HepG2 (cell line): Measurements from ENCODE around the gene GLS2. TPM values are rescaled to one million over a fixed set of nuclear protein-coding genes. Genes with fewer than 3 reads are reported as not detected.
A peak's percentile ranks its signal among the peaks of the same experiment; 100 is the strongest.

Experiments
- DNMT1 ChIP-seq: sonication (generic); formaldehyde crosslinking; IDR thresholded peaks from 2 replicates; pipeline ENCODE4 v1.5.1; 2020; ENCODE audit warnings: mild to moderate bottlenecking, missing genetic modification reagents
- EED ChIP-seq: sonication (generic); formaldehyde crosslinking; IDR thresholded peaks from 2 replicates; pipeline ENCODE4 v1.5.0; 2020; ENCODE audit warnings: mild to moderate bottlenecking, missing genetic modification reagents
- FOSL2 ChIP-seq: sonication (generic); formaldehyde crosslinking; IDR thresholded peaks from 2 replicates; pipeline ENCODE4 v1.4.0; 2020; ENCODE audit warnings: missing genetic modification reagents
- HES4 ChIP-seq: sonication (generic); formaldehyde crosslinking; IDR thresholded peaks from 2 replicates; pipeline ENCODE4 v1.9.0; 2021; ENCODE audit warnings: mild to moderate bottlenecking, missing genetic modification reagents, borderline replicate concordance
- KMT2B ChIP-seq: IDR thresholded peaks from 2 replicates; pipeline ENCODE4 v1.6.1; 2016; ENCODE audit warnings: missing genetic modification reagents, missing compliant biosample characterization
- NKX3-1 ChIP-seq: sonication (generic); formaldehyde crosslinking; IDR thresholded peaks from 2 replicates; pipeline ENCODE4 v1.5.0; 2020; ENCODE audit warnings: missing genetic modification reagents
- SP5 ChIP-seq: IDR thresholded peaks from 2 replicates; pipeline ENCODE4 v1.6.1; 2016; ENCODE audit warnings: low read depth, borderline replicate concordance
- TEAD2 ChIP-seq: sonication (generic); formaldehyde crosslinking; IDR thresholded peaks from 2 replicates; pipeline ENCODE4 v1.9.0; 2021; ENCODE audit warnings: missing genetic modification reagents
- ZNF296 ChIP-seq: sonication (generic); formaldehyde crosslinking; conservative IDR thresholded peaks from 2 replicates; pipeline ENCODE4 v1.5.0; 2020; ENCODE audit warnings: mild to moderate bottlenecking, missing genetic modification reagents
- ZNF34 ChIP-seq: sonication (generic); formaldehyde crosslinking; IDR thresholded peaks from 2 replicates; pipeline ENCODE4 v1.4.0; 2020; ENCODE audit warnings: mild to moderate bottlenecking, missing genetic modification reagents, borderline replicate concordance
- ZNF44 ChIP-seq: sonication (generic); formaldehyde crosslinking; IDR thresholded peaks from 2 replicates; pipeline ENCODE4 v1.5.1; 2020; ENCODE audit warnings: mild to moderate bottlenecking, missing genetic modification reagents
- polyA plus RNA-seq, 8 experiments: library from polyadenylated mRNA; depleted of rRNA in 3 of 8; stranded (reverse) in 7 of 8; unstranded in 1 of 8; fragments of >200 nt; fragmentation: Illumina TruSeq in 4 of 8; extraction: Trizol in 4 of 8; gene quantifications; 2 replicates each; pipeline versions ENCODE4 v1.2.1 to v1.2.3, GENCODE V29; 2011 to 2016; ENCODE audit warnings: low read depth in 4 of 8, missing spikeins in 1 of 8, mixed read lengths in 1 of 8; ENCODE audit not compliant: insufficient read depth in 1 of 8
- total RNA-seq, 5 experiments: library from RNA; depleted of rRNA; stranded (reverse); fragments of >200 nt; fragmentation: Illumina TruSeq; extraction: Trizol; gene quantifications; 2 replicates each; pipeline ENCODE4 v1.2.3, GENCODE V29; 2016; ENCODE audit warnings: low read depth in 1 of 5
- TF ChIP-seq, protein P1 (sequence below): sonication (generic); formaldehyde crosslinking; IDR thresholded peaks from 2 replicates; pipeline ENCODE4 v1.4.0; 2020; ENCODE audit warnings: missing genetic modification reagents, borderline replicate concordance
- TF ChIP-seq, protein P2 (sequence below): sonication (generic); formaldehyde crosslinking; IDR thresholded peaks from 2 replicates; pipeline ENCODE4 v1.4.0; 2020; ENCODE audit warnings: missing genetic modification reagents
- TF ChIP-seq, protein P3 (sequence below): sonication (generic); formaldehyde crosslinking; IDR thresholded peaks from 2 replicates; pipeline ENCODE4 v1.4.0; 2020; ENCODE audit warnings: missing genetic modification reagents
- TF ChIP-seq, protein P4 (sequence below): sonication (generic); formaldehyde crosslinking; IDR thresholded peaks from 2 replicates; pipeline ENCODE4 v1.5.0; 2020; ENCODE audit warnings: mild to moderate bottlenecking, missing genetic modification reagents
- TF ChIP-seq, protein P5 (sequence below): sonication (generic); formaldehyde crosslinking; IDR thresholded peaks from 2 replicates; pipeline ENCODE4 v1.4.0; 2020; ENCODE audit warnings: mild to moderate bottlenecking, missing genetic modification reagents, borderline replicate concordance

Gene GLS2
- total and polyA plus RNA-seq, 2 of the 13 experiments (the other 11 are each of a cell fraction or from before 2014, with no cell fraction given): 8.6 to 12.2 TPM

DNA sequence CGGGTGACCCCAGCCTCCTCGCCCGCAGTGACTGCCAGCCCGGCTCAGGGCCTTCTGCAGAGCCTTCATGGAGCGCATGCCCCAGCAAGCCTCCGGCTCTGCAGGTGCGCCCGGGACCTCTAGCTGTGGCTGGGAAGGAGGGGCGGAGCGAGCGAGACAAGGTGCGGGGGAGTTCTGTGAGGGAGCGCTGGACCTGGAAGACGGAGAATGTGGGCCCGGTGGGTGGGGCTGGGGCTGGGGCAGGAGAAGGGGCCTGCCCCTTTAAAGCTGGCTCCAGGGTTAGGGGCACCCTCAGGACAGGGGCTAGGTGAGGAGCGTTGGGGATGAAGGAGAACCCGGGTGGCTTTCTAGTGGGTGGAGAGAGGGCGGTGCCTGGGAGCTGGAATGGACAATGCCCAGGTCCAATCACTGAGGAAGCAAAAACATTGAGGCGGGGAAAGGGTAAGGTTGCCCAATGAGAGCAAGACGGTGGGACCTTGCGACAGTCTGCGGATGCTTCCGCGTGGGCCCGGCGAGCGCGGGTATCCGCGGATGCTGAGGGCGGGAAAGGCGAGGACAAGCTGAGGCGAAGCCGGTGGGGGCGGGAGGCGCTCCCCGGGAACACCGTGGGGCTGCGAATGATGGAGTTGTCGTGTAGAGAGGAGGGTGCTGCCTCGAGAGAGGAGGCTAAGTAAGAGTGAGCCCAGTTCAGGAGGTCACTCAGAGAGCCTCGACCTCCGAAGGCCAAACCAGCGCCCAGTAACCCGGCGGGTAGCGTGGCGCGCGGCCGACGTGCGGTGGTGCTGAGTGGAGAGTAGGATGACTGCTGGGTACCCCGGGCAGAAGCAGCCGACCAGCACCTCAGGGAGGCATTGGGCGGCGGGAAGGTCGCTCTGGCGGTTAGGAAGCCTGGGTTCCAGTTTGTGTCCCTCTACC, at the start of gene GLS2 (continued):
- TF ChIP-seq NKX3-1: peak; percentile 98
- TF ChIP-seq SP5 (CRISPR knock-in tag): no peak
- TF ChIP-seq, protein P1, sequence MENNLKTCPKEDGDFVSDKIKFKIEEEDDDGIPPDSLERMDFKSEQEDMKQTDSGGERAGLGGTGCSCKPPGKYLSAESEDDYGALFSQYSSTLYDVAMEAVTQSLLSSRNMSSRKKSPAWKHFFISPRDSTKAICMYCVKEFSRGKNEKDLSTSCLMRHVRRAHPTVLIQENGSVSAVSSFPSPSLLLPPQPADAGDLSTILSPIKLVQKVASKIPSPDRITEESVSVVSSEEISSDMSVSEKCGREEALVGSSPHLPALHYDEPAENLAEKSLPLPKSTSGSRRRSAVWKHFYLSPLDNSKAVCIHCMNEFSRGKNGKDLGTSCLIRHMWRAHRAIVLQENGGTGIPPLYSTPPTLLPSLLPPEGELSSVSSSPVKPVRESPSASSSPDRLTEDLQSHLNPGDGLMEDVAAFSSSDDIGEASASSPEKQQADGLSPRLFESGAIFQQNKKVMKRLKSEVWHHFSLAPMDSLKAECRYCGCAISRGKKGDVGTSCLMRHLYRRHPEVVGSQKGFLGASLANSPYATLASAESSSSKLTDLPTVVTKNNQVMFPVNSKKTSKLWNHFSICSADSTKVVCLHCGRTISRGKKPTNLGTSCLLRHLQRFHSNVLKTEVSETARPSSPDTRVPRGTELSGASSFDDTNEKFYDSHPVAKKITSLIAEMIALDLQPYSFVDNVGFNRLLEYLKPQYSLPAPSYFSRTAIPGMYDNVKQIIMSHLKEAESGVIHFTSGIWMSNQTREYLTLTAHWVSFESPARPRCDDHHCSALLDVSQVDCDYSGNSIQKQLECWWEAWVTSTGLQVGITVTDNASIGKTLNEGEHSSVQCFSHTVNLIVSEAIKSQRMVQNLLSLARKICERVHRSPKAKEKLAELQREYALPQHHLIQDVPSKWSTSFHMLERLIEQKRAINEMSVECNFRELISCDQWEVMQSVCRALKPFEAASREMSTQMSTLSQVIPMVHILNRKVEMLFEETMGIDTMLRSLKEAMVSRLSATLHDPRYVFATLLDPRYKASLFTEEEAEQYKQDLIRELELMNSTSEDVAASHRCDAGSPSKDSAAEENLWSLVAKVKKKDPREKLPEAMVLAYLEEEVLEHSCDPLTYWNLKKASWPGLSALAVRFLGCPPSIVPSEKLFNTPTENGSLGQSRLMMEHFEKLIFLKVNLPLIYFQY (CRISPR knock-in tag): peak; percentile 71
- no peak for TF ChIP-seq DNMT1
- TF ChIP-seq, protein P2, sequence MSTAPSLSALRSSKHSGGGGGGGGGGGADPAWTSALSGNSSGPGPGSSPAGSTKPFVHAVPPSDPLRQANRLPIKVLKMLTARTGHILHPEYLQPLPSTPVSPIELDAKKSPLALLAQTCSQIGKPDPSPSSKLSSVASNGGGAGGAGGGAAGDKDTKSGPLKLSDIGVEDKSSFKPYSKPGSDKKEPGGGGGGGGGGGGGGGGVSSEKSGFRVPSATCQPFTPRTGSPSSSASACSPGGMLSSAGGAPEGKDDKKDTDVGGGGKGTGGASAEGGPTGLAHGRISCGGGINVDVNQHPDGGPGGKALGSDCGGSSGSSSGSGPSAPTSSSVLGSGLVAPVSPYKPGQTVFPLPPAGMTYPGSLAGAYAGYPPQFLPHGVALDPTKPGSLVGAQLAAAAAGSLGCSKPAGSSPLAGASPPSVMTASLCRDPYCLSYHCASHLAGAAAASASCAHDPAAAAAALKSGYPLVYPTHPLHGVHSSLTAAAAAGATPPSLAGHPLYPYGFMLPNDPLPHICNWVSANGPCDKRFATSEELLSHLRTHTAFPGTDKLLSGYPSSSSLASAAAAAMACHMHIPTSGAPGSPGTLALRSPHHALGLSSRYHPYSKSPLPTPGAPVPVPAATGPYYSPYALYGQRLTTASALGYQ (CRISPR knock-in tag): 0 out of 2 replicates have a peak, but pooled peaks have one; percentile 47
- TF ChIP-seq, protein P3, sequence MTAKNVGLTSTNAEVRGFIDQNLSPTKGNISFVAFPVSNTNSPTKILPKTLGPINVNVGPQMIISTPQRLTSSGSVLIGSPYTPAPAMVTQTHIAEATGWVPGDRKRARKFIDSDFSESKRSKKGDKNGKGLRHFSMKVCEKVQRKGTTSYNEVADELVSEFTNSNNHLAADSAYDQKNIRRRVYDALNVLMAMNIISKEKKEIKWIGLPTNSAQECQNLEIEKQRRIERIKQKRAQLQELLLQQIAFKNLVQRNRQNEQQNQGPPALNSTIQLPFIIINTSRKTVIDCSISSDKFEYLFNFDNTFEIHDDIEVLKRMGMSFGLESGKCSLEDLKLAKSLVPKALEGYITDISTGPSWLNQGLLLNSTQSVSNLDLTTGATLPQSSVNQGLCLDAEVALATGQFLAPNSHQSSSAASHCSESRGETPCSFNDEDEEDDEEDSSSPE: peak; percentile 98
- TF ChIP-seq KMT2B: peak; percentile 70; the same call in 1 of the 2 replicates
- peak; percentile 74 for TF ChIP-seq ZNF296 (CRISPR knock-in tag)
- peak; percentile 94 for TF ChIP-seq TEAD2
- no peak for TF ChIP-seq ZNF44 (CRISPR knock-in tag)
- peak; percentile 95; the same call in 1 of the 2 replicates for TF ChIP-seq HES4
- peak; percentile 44; the same call in 1 of the 2 replicates for TF ChIP-seq FOSL2 (CRISPR knock-in tag)
- TF ChIP-seq, protein P4, sequence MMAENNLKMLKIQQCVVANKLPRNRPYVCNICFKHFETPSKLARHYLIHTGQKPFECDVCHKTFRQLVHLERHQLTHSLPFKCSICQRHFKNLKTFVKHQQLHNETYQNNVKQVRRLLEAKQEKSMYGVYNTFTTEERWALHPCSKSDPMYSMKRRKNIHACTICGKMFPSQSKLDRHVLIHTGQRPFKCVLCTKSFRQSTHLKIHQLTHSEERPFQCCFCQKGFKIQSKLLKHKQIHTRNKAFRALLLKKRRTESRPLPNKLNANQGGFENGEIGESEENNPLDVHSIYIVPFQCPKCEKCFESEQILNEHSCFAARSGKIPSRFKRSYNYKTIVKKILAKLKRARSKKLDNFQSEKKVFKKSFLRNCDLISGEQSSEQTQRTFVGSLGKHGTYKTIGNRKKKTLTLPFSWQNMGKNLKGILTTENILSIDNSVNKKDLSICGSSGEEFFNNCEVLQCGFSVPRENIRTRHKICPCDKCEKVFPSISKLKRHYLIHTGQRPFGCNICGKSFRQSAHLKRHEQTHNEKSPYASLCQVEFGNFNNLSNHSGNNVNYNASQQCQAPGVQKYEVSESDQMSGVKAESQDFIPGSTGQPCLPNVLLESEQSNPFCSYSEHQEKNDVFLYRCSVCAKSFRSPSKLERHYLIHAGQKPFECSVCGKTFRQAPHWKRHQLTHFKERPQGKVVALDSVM (CRISPR knock-in tag): peak; percentile 20; the same call in 1 of the 2 replicates
- TF ChIP-seq EED (CRISPR knock-in tag): peak; percentile 81; the same call in 1 of the 2 replicates
- no peak for TF ChIP-seq ZNF34 (CRISPR knock-in tag)
- TF ChIP-seq, protein P5, sequence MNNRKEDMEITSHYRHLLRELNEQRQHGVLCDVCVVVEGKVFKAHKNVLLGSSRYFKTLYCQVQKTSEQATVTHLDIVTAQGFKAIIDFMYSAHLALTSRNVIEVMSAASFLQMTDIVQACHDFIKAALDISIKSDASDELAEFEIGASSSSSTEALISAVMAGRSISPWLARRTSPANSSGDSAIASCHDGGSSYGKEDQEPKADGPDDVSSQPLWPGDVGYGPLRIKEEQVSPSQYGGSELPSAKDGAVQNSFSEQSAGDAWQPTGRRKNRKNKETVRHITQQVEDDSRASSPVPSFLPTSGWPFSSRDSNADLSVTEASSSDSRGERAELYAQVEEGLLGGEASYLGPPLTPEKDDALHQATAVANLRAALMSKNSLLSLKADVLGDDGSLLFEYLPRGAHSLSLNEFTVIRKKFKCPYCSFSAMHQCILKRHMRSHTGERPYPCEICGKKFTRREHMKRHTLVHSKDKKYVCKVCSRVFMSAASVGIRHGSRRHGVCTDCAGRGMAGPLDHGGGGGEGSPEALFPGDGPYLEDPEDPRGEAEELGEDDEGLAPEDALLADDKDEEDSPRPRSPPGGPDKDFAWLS: no peak
